Measurements from ENCODE around the gene TTC3.

TTC3 gene

DNA sequence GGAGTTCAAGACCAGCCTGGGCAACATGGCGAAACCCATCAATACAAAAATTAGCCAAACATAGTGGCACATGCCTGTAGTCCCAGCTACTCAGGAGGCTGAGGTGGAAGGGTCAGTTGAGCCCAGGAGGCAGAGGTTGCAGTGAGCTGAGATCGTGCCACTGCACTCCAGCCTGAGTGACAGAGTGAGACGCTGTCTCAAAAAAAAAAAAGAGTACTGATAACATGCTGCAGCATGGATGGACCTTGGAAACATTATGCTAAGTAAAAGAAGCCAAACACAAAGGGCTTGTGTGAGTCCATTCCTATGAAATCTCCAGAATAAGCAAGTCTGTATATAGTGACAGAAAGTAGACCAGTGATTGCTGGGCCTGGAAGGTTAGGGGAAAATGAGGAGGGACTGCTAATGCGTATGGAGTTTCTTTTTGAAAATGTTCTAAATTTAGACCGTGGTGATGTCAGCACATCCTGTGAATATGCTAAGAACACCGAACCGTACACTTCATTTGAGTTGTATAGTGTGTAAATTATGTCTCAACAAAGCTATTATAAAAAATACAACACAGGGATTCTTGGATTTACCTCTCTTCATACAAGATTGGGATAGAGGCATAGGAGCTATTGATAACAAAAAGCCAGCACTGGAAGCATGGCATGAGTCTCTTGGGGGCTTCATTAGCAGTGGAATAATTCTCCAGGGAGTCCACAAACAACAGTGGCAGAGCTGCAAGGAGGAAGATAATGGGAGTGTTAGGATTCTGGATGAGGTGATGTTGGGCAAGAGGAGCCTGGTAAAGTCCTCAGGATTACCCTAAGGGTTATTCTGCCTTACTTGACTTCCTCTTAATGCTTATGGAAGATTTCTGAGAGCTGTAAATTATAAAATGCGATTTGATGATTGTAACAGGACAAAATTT lies 73.5 kb downstream of the TTC3 start:
- H3K36me3 Mint-ChIP-seq = peaks cover 78% of the 10 kb centered on the region
- peak; percentile 54 for ATAC-seq
- peak overlapping the region; percentile 3 for H3K4me3 Mint-ChIP-seq
- no peak for DNase-seq (ENCODE audit: low spot score in 2 of 2)
- peak overlapping the region; percentile 46 for H3K27ac Mint-ChIP-seq
- peaks cover 13% of the 10 kb centered on the region for H3K4me1 Mint-ChIP-seq
- no peaks in the 10 kb centered on the region for H3K9me3 Mint-ChIP-seq

- Mint-ChIP-seq H3K9me3 (no peaks in the 10 kb centered on the region), H3K4me3 (no peak overlapping the region), H3K36me3 (peaks cover 96% of the 10 kb centered on the region), H3K4me1 (peaks cover 13% of the 10 kb centered on the region), H3K27ac (no peak overlapping the region)
- ATAC-seq (no peak), DNase-seq (ENCODE audit: low spot score in 2 of 2) (no peak)
These were observed 76.4 kb downstream of the TTC3 start for GRCh38 chr21:37149411-37149810.

DNA sequence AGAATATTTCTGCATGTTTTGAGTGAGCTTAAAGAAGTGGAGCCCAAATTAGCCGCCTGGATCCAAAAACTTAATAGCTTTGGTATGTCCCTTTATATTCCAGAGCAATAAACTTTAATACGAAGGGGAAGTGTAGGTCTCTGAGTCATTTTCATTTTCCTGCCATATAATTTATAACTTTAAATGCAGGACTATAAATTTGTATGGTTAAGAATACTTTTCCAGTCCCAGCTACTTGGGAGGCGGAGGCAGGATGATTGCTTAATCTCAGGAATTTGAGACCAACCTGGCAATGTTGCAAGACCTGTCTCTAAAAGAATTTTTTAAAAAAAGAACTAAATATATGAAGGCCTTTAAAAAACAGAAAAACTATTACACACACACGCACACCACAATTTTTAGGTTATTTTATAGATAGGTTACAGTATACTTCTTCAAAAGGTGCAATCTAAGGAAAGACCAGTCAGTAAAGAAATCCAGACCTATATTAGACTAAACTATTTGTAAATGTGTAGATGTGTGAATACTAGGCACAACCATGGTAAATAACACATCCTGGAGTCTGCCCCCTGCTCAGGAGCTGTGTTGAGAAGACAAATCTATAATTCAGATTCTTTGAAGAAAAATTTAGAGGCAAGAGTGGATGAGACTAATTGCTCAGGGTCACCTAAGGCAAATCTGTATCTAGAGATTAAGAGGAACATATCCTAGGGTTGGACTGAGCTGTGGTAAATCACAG lies 80.3 kb downstream of the TTC3 start:
- DNase-seq (ENCODE audit: low spot score in 2 of 2) (no peak), ATAC-seq (no peak)
- Mint-ChIP-seq H3K36me3 (peaks cover 89% of the 10 kb centered on the region), H3K4me1 (peaks cover under 1% of the 10 kb centered on the region), H3K4me3 (no peak overlapping the region), H3K9me3 (no peaks in the 10 kb centered on the region), H3K27ac (no peak overlapping the region)

- no peaks in the 10 kb centered on the region for H3K9me3 Mint-ChIP-seq
- ATAC-seq = no peak
- no peak for DNase-seq (ENCODE audit: low spot score in 2 of 2)
- H3K4me1 Mint-ChIP-seq = peaks cover 6% of the 10 kb centered on the region
- H3K36me3 Mint-ChIP-seq = peaks cover 89% of the 10 kb centered on the region
- H3K27ac Mint-ChIP-seq = no peak overlapping the region
- H3K4me3 Mint-ChIP-seq = no peak overlapping the region
These were observed 80.9 kb downstream of the TTC3 start for GRCh38 chr21:37153935-37154350.

- Mint-ChIP-seq H3K4me3 (no peak overlapping the region), H3K36me3 (peaks cover 82% of the 10 kb centered on the region), H3K4me1 (peaks cover 13% of the 10 kb centered on the region), H3K9me3 (no peaks in the 10 kb centered on the region), H3K27ac (no peak overlapping the region)
- no peak for ATAC-seq
- DNase-seq (ENCODE audit: low spot score in 2 of 2) = no peak
These were observed 82.1 kb downstream of the TTC3 start for GRCh38 chr21:37155186-37155585.

DNA sequence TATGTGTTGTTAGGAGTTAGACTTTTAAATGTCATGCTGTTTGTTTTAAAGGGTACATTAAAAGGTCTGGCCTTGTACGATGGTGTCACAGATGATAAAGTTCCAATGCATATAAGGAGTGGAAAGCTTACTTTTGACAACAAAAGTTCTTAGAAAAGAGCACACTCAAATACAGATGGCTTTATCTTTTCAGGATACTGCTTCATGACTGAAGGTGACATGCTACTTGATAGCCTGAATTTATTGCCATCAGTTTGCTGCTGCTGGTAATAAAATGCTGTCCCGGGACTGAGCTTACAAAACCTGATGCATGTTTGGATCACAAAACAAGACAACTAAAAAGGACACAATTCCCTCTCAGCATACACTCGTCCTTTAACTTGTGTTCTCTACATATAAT lies 84.9 kb downstream of the TTC3 start:
- no peak for ATAC-seq
- H3K4me1 Mint-ChIP-seq = peaks cover 13% of the 10 kb centered on the region

GRCh38 chr21:37159053-37159776 lies 86.2 kb downstream of the TTC3 start:
- ATAC-seq = peak; percentile 98
- peak overlapping the region; percentile 36 for H3K4me3 Mint-ChIP-seq

More for the DNA sequence above, 84.9 kb downstream of the TTC3 start:
- Mint-ChIP-seq H3K4me3 (no peak overlapping the region), H3K9me3 (no peaks in the 10 kb centered on the region), H3K36me3 (peaks cover 75% of the 10 kb centered on the region), H3K27ac (no peak overlapping the region)
- DNase-seq (ENCODE audit: low spot score in 2 of 2) = no peak

GRCh38 chr21:37159949-37160348 lies 86.9 kb downstream of the TTC3 start:
- Mint-ChIP-seq H3K4me1 (peaks cover 13% of the 10 kb centered on the region), H3K9me3 (no peaks in the 10 kb centered on the region), H3K27ac (no peak overlapping the region), H3K36me3 (peaks cover 75% of the 10 kb centered on the region), H3K4me3 (no peak overlapping the region)
- ATAC-seq (no peak), DNase-seq (ENCODE audit: low spot score in 2 of 2) (no peak)

More at GRCh38 chr21:37159053-37159776, 86.2 kb downstream of the TTC3 start:
- peaks cover 13% of the 10 kb centered on the region for H3K4me1 Mint-ChIP-seq
- no peaks in the 10 kb centered on the region for H3K9me3 Mint-ChIP-seq
- DNase-seq (ENCODE audit: low spot score in 2 of 2) = peak; percentile 15 to 77
- H3K36me3 Mint-ChIP-seq = peaks cover 75% of the 10 kb centered on the region
- peak overlapping the region; percentile 58 for H3K27ac Mint-ChIP-seq

GRCh38 chr21:37164742-37165141 lies 91.7 kb downstream of the TTC3 start:
- DNase-seq (ENCODE audit: low spot score in 2 of 2) (no peak), ATAC-seq (no peak)
- Mint-ChIP-seq H3K9me3 (no peaks in the 10 kb centered on the region), H3K4me3 (no peak overlapping the region), H3K36me3 (peaks cover 89% of the 10 kb centered on the region), H3K4me1 (peaks cover 5% of the 10 kb centered on the region), H3K27ac (no peak overlapping the region)

DNA sequence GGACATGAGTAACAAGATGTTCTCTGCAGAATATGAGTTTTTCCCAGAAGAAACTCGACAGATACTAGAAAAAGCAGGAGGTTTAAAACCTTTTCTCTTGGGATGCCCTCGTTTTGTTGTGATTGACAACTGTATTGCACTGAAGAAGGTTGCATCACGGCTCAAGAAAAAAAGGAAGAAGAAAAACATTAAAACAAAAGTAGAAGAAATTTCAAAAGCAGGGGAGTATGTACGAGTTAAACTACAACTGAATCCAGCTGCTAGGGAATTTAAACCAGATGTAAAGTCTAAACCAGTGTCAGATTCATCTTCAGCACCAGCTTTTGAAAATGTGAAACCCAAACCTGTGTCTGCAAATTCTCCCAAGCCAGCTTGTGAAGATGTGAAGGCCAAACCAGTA lies 92.5 kb downstream of the TTC3 start:
- Mint-ChIP-seq H3K4me3 (no peak overlapping the region), H3K4me1 (peaks cover 5% of the 10 kb centered on the region), H3K36me3 (peaks cover 95% of the 10 kb centered on the region), H3K27ac (no peak overlapping the region), H3K9me3 (no peaks in the 10 kb centered on the region)
- ATAC-seq = no peak
- no peak for DNase-seq (ENCODE audit: low spot score in 2 of 2)

DNA sequence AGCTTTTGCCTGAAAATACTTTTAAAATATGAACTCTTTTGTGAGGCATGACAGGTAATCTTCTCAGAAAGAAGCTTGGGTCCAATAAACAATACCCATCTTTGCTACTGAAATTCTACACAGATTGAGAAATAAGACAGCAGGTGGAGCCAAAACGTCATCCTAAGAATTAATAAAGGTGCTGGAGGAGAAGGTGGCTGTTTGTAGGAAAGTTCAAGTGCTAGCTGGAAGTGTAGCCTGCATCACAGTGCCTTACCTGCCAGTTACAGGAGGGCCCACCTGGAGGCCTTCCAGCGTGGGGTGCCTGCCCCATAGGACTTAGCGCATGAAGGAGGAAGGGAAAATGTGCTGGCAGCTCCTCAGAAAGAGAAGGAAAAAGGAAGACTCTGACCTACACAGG lies 93.7 kb downstream of the TTC3 start:
- Mint-ChIP-seq H3K9me3 (no peaks in the 10 kb centered on the region), H3K4me1 (peaks cover 5% of the 10 kb centered on the region), H3K36me3 (peaks cover 93% of the 10 kb centered on the region), H3K4me3 (no peak overlapping the region), H3K27ac (peak overlapping the region; percentile 46)
- no peak for ATAC-seq
- DNase-seq (ENCODE audit: low spot score in 2 of 2) = no peak

GRCh38 chr21:37168666-37169065 lies 95.6 kb downstream of the TTC3 start:
- Mint-ChIP-seq H3K4me3 (no peak overlapping the region), H3K36me3 (peaks cover 96% of the 10 kb centered on the region), H3K4me1 (peaks cover 5% of the 10 kb centered on the region), H3K27ac (no peak overlapping the region), H3K9me3 (no peaks in the 10 kb centered on the region)
- ATAC-seq = no peak
- DNase-seq (ENCODE audit: low spot score in 2 of 2) = no peak

- peaks cover 87% of the 10 kb centered on the region for H3K36me3 Mint-ChIP-seq
- peak overlapping the region; percentile 32 for H3K27ac Mint-ChIP-seq
- DNase-seq (ENCODE audit: low spot score in 2 of 2) (no peak), ATAC-seq (no peak)
- no peaks in the 10 kb centered on the region for H3K4me1 Mint-ChIP-seq
- no peak overlapping the region for H3K4me3 Mint-ChIP-seq
- no peaks in the 10 kb centered on the region for H3K9me3 Mint-ChIP-seq
These were observed 99.6 kb downstream of the TTC3 start for GRCh38 chr21:37172646-37173045.

DNA sequence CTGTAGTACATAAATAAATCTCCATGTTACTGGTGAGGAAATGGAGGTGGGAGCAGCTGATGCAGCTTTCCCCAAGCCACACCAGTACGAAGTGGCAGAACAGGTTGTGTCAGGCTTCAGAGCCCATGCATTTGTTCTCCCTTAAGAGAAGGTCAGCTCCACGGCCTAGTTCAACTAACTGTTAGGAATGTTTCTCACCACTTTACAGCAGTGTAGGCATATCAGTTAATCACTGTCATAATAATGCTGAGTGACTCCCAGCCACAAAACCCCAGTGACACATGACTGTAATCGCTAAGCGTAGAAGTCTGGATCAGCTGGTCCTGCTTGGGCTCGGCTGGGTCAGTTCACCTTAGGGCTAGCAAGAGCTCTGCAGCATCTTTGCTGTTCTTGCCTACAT lies 103.7 kb downstream of the TTC3 start:
- Mint-ChIP-seq H3K27ac (no peak overlapping the region), H3K4me3 (no peak overlapping the region), H3K4me1 (no peaks in the 10 kb centered on the region), H3K9me3 (peaks cover 3% of the 10 kb centered on the region), H3K36me3 (peaks cover 76% of the 10 kb centered on the region)
- DNase-seq (ENCODE audit: low spot score in 2 of 2) (no peak), ATAC-seq (peak; percentile 40)

- H3K27ac Mint-ChIP-seq = no peak overlapping the region
- no peak overlapping the region for H3K4me3 Mint-ChIP-seq
- peaks cover 75% of the 10 kb centered on the region for H3K36me3 Mint-ChIP-seq
- ATAC-seq (no peak), DNase-seq (ENCODE audit: low spot score in 2 of 2) (no peak)
- H3K4me1 Mint-ChIP-seq = peaks cover 8% of the 10 kb centered on the region
- H3K9me3 Mint-ChIP-seq = peaks cover 3% of the 10 kb centered on the region
These were observed 108.0 kb downstream of the TTC3 start for GRCh38 chr21:37181059-37181458.

Data from stimulated activated effector memory CD8-positive, alpha-beta T cell treated with anti-CD3 and anti-CD28 coated beads, Interleukin-12 subunit alpha, Interleukin-12 subunit beta, amount 100 ng/mL, for 72 hours (primary cell).